HEK293 (cell line): ENCODE data around the gene FADS2.

Source experiments
- CTCF ChIA-PET: fragments of 350-600 bp; formaldehyde crosslinking; extraction: SDS; loops from one replicate; lab custom pipeline; 2021; ENCODE audit warnings: antibody characterized with exemption; lab: Yijun Ruan, JAX
- POLR2A ChIA-PET: fragments of 300-600 bp; formaldehyde crosslinking; extraction: SDS; loops from one replicate; lab custom pipeline; 2020; ENCODE audit warnings: antibody characterized with exemption, inconsistent platforms; lab: Yijun Ruan, JAX
- H3K27ac ChIP-seq: fragments of 200-500 bp; sonication (Bioruptor generic); 2 replicates; pipeline ENCODE4 v1.5.1; 2014; ENCODE audit warnings: low read depth, low read length, control low read depth, inconsistent platforms; ENCODE audit errors: extremely low read depth
- H3K36me3 ChIP-seq, 2 experiments: fragments of 200-500 bp in 1 of 2; sonication (Bioruptor generic) in 1 of 2; 1 replicate in 1 of 2; 2 replicates in 1 of 2; pipeline ENCODE4 v1.5.1; 2014 to 2017; ENCODE audit warnings: inconsistent platforms in 2 of 2, low read length in 2 of 2; ENCODE audit not compliant: control insufficient read depth in 2 of 2, insufficient read depth in 1 of 2
- H3K4me1 ChIP-seq: fragments of 200-500 bp; sonication (Bioruptor generic); 2 replicates; pipeline ENCODE4 v1.5.1; 2014; ENCODE audit warnings: mild to moderate bottlenecking, low read length, inconsistent platforms; ENCODE audit not compliant: control insufficient read depth, insufficient read depth
- H3K4me3 ChIP-seq: 2 replicates; pipeline ENCODE4 v1.5.1; 2011; ENCODE audit warnings: low read depth, mild to moderate bottlenecking, control low read depth, low read length, moderate library complexity
- H3K9me3 ChIP-seq: fragments of 200-500 bp; sonication (Bioruptor generic); 2 replicates; pipeline ENCODE4 v1.5.1; 2014; ENCODE audit warnings: low read depth, low read length, inconsistent platforms; ENCODE audit not compliant: control insufficient read depth, insufficient read depth
- WT1 ChIP-seq: fragments of 450-650 bp; formaldehyde crosslinking; IDR thresholded peaks from 2 replicates; pipeline ENCODE4 v1.5.1; 2016; ENCODE audit warnings: missing biosample characterization, missing genetic modification characterization
- ZBTB20 ChIP-seq: fragments of 450-650 bp; formaldehyde crosslinking; IDR thresholded peaks from 2 replicates; pipeline ENCODE4 v1.5.1; 2016; ENCODE audit warnings: missing biosample characterization, missing genetic modification characterization
- ZFP37 ChIP-seq: fragments of 450-650 bp; formaldehyde crosslinking; IDR thresholded peaks from 2 replicates; pipeline ENCODE4 v1.5.1; 2016; ENCODE audit warnings: missing biosample characterization, missing genetic modification characterization
- ZNF157 ChIP-seq: fragments of 450-650 bp; formaldehyde crosslinking; IDR thresholded peaks from 2 replicates; pipeline ENCODE4 v1.5.1; 2016; ENCODE audit warnings: missing biosample characterization, missing genetic modification characterization
- ZNF2 ChIP-seq: fragments of 450-650 bp; formaldehyde crosslinking; IDR thresholded peaks from 2 replicates; pipeline ENCODE4 v1.5.1; 2016; ENCODE audit warnings: missing biosample characterization, missing genetic modification characterization
- ZNF239 ChIP-seq: fragments of 450-650 bp; formaldehyde crosslinking; IDR thresholded peaks from 2 replicates; pipeline ENCODE4 v1.5.1; 2016; ENCODE audit warnings: missing biosample characterization, missing genetic modification characterization
- ZNF324 ChIP-seq: fragments of 450-650 bp; formaldehyde crosslinking; IDR thresholded peaks from 2 replicates; pipeline ENCODE4 v1.5.1; 2016; ENCODE audit warnings: missing biosample characterization, missing genetic modification characterization
- ZNF335 ChIP-seq: fragments of 450-650 bp; formaldehyde crosslinking; conservative IDR thresholded peaks from 2 replicates; pipeline ENCODE4 v1.5.1; 2016; ENCODE audit warnings: missing biosample characterization, missing genetic modification characterization
- ZNF530 ChIP-seq: fragments of 450-650 bp; formaldehyde crosslinking; IDR thresholded peaks from 2 replicates; pipeline ENCODE4 v1.5.1; 2016; ENCODE audit warnings: low read depth, missing biosample characterization, missing genetic modification characterization
- ZNF585B ChIP-seq: fragments of 450-650 bp; formaldehyde crosslinking; IDR thresholded peaks from 2 replicates; pipeline ENCODE4 v1.5.1; 2016; ENCODE audit warnings: missing biosample characterization, missing genetic modification characterization
- ZNF623 ChIP-seq: fragments of 450-650 bp; formaldehyde crosslinking; IDR thresholded peaks from 2 replicates; pipeline ENCODE4 v1.5.1; 2016; ENCODE audit warnings: missing biosample characterization, missing genetic modification characterization
- ZSCAN30 ChIP-seq: fragments of 450-650 bp; IDR thresholded peaks from 2 replicates; pipeline ENCODE4 v1.5.1; 2018; ENCODE audit warnings: missing biosample characterization, mild to moderate bottlenecking, missing genetic modification characterization, moderate library complexity
- ZXDB ChIP-seq: fragments of 450-650 bp; formaldehyde crosslinking; IDR thresholded peaks from 2 replicates; pipeline ENCODE4 v1.5.1; 2016; ENCODE audit warnings: missing biosample characterization, missing genetic modification characterization
- TF ChIP-seq, protein P1 (sequence below): fragments of 450-650 bp; formaldehyde crosslinking; IDR thresholded peaks from 2 replicates; pipeline ENCODE4 v1.5.1; 2016; ENCODE audit warnings: missing biosample characterization, missing genetic modification characterization
- TF ChIP-seq, protein P2 (sequence below): fragments of 450-650 bp; formaldehyde crosslinking; conservative IDR thresholded peaks from 2 replicates; pipeline ENCODE4 v1.5.1; 2016; ENCODE audit warnings: low read depth, missing biosample characterization, missing genetic modification characterization

Gene FADS2

DNA sequence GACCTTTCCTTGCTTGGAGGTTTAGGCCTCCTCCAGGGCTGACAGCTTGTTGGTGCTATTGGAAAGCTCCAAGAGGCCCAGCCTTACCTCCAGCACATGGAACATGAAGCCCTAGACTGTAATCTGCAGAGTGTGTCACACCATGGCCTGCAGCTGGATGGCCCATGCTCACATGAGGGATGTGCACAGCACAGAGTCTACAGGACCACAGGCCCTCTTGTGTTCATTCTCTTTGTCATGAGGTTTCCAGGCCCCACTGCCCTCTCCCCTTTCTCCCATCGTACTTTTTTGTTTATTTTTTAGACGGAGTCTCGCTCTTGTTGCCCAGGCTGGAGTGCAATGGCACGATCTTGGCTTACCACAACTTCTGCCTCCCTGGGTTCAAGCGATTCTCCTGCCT is 21.3 kb upstream of the FADS2 start:
- H3K27ac ChIP-seq = no peak overlapping the region
- no peaks in the 10 kb centered on the region for H3K4me1 ChIP-seq
- CTCF ChIA-PET = interaction anchor here (0.6 to 3.4 kb wide), 7 partner anchors 8 to 303 kb away, joined by 3 to 24 read pairs (median 5); no protein-coding TSS in a partner anchor
- no peak for TF ChIP-seq ZNF2 (tag by site-specific recombination)
- no peak for TF ChIP-seq ZFP37 (tag by site-specific recombination)
- TF ChIP-seq ZNF157 = no peak
- TF ChIP-seq ZNF239 (tag by site-specific recombination) = no peak
- no peak for TF ChIP-seq ZNF335 (tag by site-specific recombination)
- no peak for TF ChIP-seq ZXDB (tag by site-specific recombination)
- TF ChIP-seq WT1 (tag by site-specific recombination) = no peak
- no peak for TF ChIP-seq ZNF324
- TF ChIP-seq ZNF623 (tag by site-specific recombination) = no peak
- TF ChIP-seq, protein P1, sequence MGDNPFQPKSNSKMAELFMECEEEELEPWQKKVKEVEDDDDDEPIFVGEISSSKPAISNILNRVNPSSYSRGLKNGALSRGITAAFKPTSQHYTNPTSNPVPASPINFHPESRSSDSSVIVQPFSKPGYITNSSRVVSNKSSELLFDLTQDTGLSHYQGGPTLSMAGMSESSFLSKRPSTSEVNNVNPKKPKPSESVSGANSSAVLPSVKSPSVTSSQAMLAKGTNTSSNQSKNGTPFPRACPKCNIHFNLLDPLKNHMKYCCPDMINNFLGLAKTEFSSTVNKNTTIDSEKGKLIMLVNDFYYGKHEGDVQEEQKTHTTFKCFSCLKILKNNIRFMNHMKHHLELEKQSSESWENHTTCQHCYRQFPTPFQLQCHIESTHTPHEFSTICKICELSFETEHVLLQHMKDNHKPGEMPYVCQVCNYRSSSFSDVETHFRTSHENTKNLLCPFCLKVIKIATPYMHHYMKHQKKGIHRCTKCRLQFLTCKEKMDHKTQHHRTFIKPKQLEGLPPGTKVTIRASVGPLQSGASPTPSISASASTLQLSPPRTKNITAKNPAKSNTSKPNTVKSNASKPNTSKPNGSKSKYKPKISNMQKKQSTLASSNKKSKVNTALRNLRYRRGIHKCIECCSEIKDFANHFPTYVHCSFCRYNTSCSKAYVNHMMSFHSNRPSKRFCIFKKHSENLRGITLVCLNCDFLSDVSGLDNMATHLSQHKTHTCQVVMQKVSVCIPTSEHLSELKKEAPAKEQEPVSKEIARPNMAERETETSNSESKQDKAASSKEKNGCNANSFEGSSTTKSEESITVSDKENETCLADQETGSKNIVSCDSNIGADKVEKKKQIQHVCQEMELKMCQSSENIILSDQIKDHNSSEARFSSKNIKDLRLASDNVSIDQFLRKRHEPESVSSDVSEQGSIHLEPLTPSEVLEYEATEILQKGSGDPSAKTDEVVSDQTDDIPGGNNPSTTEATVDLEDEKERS = no peak
- TF ChIP-seq ZNF585B (tag by site-specific recombination) = no peak
- TF ChIP-seq, protein P2, sequence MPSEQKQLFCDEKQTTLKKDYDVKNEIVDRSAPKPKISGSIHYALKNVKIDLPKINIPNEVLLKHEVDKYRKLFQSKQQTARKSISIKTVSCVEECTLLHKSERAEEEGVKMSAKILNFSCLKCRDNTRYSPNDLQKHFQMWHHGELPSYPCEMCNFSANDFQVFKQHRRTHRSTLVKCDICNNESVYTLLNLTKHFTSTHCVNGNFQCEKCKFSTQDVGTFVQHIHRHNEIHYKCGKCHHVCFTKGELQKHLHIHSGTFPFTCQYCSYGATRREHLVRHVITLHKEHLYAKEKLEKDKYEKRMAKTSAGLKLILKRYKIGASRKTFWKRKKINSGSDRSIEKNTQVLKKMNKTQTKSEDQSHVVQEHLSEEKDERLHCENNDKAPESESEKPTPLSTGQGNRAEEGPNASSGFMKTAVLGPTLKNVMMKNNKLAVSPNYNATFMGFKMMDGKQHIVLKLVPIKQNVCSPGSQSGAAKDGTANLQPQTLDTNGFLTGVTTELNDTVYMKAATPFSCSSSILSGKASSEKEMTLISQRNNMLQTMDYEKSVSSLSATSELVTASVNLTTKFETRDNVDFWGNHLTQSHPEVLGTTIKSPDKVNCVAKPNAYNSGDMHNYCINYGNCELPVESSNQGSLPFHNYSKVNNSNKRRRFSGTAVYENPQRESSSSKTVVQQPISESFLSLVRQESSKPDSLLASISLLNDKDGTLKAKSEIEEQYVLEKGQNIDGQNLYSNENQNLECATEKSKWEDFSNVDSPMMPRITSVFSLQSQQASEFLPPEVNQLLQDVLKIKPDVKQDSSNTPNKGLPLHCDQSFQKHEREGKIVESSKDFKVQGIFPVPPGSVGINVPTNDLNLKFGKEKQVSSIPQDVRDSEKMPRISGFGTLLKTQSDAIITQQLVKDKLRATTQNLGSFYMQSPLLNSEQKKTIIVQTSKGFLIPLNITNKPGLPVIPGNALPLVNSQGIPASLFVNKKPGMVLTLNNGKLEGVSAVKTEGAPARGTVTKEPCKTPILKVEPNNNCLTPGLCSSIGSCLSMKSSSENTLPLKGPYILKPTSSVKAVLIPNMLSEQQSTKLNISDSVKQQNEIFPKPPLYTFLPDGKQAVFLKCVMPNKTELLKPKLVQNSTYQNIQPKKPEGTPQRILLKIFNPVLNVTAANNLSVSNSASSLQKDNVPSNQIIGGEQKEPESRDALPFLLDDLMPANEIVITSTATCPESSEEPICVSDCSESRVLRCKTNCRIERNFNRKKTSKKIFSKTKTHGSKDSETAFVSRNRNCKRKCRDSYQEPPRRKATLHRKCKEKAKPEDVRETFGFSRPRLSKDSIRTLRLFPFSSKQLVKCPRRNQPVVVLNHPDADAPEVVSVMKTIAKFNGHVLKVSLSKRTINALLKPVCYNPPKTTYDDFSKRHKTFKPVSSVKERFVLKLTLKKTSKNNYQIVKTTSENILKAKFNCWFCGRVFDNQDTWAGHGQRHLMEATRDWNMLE (tag by site-specific recombination) = no peak
- TF ChIP-seq ZNF530 (tag by site-specific recombination) = no peak
- POLR2A ChIA-PET = interaction anchor here (0.6 to 3.2 kb wide), 3 partner anchors 9 to 21 kb away, joined by 3 to 17 read pairs (median 3); partner anchors contain the start of genes FADS1, FADS2, FEN1 and TMEM258
- peaks cover 0 to 74% of the 10 kb centered on the region in 2 experiments; a peak in 1 of 3 replicates for H3K36me3 ChIP-seq
- H3K4me3 ChIP-seq = no peak overlapping the region
- H3K9me3 ChIP-seq = no peaks in the 10 kb centered on the region

DNA sequence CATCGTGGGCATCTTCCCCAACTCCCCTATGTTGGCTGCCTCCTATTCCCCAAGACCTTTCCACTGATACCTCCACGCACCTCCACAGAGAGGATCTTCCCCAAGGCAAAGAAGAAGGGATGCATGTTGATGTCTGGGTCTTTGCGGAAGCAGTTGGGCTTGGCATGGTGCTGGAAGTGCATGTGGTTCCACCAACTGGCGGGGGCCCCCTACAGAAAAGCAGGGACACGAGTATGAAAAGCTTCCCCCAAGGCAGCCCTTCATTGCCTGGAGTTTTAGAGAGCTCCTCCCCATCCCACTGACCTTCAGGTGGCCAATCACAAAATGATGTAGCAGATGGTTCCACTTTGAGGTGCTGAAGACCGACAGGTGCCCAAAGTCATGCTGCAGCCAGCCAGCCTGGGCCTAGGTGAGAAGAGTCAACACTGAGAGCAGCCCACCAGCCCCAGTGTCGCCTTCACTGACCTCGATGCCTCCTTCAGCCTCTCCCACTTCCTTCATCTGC is 17.4 kb upstream of the FADS2 start:
- H3K27ac ChIP-seq = no peak overlapping the region
- H3K36me3 ChIP-seq = peaks cover 0 to 51% of the 10 kb centered on the region in 2 experiments; a peak in 1 of 3 replicates
- TF ChIP-seq ZSCAN30 (tag by site-specific recombination) (no peak), ZBTB20 (no peak)
- ChIA-PET POLR2A (no interaction called here), CTCF (interaction anchor here (0.5 kb wide), 1 partner anchor 12 kb away, joined by 3 read pairs; no protein-coding TSS in a partner anchor)
- H3K4me3 ChIP-seq = no peak overlapping the region
- H3K4me1 ChIP-seq = no peaks in the 10 kb centered on the region
- H3K9me3 ChIP-seq = no peaks in the 10 kb centered on the region
